Vagina (tissue), 2 donors: Measurements from ENCODE around the gene KISS1R.

Experiments used
- POLR2AphosphoS5 ChIP-seq, 2 donors: sonication (generic); formaldehyde crosslinking; IDR thresholded peaks; one replicate each; pipeline ENCODE4 v1.9.0; 2017; ENCODE audit warnings: antibody characterized with exemption in 2 of 2, mild to moderate bottlenecking in 2 of 2, low read depth in 1 of 2; ENCODE audit not compliant: insufficient read depth in 1 of 2
- TF ChIP-seq, protein P1 (sequence below), 3 experiments: fragments of 450-650 bp in 2 of 3; fragments of 200-600 bp in 1 of 3; sonication (generic) in 1 of 3; IDR thresholded peaks; one replicate each; pipeline ENCODE4 v1.5.1; 2017 to 2019; ENCODE audit warnings: antibody characterized with exemption in 3 of 3, mild to moderate bottlenecking in 2 of 3, moderate library complexity in 2 of 3

GRCh38 chr19:924553-925086, 7.5 kb downstream of the KISS1R start:
- no peak for TF ChIP-seq POLR2AphosphoS5 (IDR thresholded peaks at IDR 0.05; ENCODE audit: insufficient read depth in 1 of 2, low read depth in 1 of 2)
- TF ChIP-seq, protein P1, sequence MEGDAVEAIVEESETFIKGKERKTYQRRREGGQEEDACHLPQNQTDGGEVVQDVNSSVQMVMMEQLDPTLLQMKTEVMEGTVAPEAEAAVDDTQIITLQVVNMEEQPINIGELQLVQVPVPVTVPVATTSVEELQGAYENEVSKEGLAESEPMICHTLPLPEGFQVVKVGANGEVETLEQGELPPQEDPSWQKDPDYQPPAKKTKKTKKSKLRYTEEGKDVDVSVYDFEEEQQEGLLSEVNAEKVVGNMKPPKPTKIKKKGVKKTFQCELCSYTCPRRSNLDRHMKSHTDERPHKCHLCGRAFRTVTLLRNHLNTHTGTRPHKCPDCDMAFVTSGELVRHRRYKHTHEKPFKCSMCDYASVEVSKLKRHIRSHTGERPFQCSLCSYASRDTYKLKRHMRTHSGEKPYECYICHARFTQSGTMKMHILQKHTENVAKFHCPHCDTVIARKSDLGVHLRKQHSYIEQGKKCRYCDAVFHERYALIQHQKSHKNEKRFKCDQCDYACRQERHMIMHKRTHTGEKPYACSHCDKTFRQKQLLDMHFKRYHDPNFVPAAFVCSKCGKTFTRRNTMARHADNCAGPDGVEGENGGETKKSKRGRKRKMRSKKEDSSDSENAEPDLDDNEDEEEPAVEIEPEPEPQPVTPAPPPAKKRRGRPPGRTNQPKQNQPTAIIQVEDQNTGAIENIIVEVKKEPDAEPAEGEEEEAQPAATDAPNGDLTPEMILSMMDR (IDR thresholded peaks at IDR 0.05): no peak
